ENCODE data around the gene AK1. TPM values are rescaled to one million over a fixed set of nuclear protein-coding genes. Genes with fewer than 3 reads are reported as not detected.

The AK1 gene
- polyA plus RNA-seq, 3 donors from 2014 or later: 0.12 to 1.0 TPM; not detected in 1

DNA sequence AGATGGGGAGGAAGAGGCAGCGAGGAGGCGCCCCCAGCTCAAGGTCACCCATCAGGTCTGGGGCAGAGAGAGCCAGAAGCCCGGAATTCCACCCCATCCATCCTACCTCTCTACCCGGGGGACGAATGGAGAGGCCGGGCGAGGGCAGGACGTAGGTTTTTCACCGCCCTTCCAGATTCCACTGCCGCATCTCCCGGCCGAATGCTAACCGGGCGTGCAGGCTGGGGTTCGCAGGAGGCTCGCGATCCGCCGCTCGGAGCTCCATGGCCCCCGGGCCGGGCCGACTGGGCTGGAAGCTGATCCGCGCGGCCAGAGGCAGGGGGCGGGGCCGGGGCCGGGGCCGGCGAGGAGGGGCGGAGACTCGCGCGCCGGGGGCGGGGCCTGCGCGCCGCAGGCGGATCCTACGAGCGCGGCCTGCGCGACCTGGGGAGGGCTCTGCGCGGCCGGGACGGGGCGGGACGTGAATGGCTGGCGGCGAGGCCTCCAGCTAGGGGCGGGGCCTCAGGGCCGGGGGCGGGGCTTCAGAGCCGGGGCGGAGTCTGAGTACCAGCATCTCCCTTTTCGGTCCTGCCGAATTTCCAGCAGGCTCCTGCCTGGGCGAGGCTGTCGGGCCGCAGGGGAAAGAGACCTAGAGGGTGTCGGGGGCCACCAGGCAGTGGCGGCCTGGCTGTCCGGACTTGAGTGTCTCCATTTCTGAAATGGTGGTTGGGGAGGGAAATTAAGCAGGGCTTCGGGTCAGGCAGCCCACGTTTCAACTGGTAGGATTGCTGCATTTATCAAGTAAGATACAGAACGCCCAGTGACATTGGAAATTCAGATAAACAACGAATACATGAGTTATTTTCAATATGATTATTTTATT lies 39.5 kb upstream of the AK1 start, which contains the start of gene ST6GALNAC4:
Gene ST6GALNAC4, minus strand, starts transcription at position 322 of the 862 bp plus-strand sequence. CDS start 622 bp downstream, outside the sequence.
- Mint-ChIP-seq H3K9me3 (no peaks in the 10 kb centered on the region), H3K27ac (peak within 1 kb of the TSS in 5 of 6 donors; percentile 23 to 81 (median 64)), H3K4me1 (peaks cover 39 to 47% of the 10 kb centered on the region in 2 donors), H3K4me3 (peak within 1 kb of the TSS; percentile 76 to 82 (median 80)), H3K36me3 (peaks cover 0 to 12% (median 0%) of the 10 kb centered on the region in 3 donors), H3K27me3 (ENCODE audit: low read depth in 3 of 3) (peaks cover 5 to 6% (median 6%) of the 10 kb centered on the region in 3 donors)
- DNase-seq: peak; percentile 91 to 94 (median 94)

DNA sequence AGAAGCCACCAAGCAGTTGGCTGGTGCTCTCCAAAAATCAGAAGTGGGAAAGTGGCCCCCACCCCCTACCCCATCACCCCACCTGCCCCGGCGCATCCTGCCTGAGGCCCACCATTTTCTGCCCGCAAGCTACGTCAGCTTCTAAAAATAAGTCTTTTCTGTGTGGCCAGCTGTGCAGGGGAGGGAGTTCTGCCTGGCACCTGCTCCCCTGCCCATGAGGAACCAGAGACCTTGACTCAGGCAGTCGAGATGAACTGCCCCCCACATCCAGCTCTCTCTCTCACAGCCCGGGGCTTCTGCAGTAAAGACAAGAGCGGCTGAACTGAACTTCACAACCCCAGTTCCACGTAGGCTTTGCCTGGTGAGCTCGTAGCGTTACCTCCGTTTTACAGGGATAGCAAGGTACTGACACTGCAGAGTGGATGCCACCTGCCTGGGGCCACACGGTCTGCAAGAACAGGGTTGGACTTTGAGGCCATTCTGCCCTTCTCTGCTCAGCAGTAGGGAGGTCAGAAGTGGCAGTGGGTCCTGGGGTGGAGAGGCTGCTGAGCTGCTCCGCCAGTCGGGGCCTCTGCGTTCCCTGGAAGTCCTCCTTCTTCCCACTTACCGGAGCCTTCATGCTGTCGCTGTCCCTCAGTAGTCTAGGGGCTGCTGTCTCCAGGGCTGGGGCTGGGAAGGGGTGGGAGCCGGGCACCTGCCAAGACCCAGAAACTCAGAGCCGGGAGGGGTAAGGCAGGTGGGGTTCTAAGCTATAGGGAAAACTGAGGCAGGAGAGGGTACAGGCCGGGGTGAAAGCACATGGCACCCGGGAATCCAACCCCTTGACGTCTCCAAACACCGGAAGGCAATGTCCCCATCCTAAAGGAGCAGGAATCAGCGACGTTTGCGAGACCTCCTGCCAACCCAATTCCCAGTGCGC lies 38.6 kb upstream of the AK1 start:
- H3K27ac Mint-ChIP-seq: peak overlapping the region in 5 of 6 donors; percentile 8 to 81 (median 55)
- H3K4me3 Mint-ChIP-seq: peak overlapping the region; percentile 76 to 82 (median 80)
- peak in 1 of 3 donors; percentile 26 for DNase-seq
- no peaks in the 10 kb centered on the region for H3K9me3 Mint-ChIP-seq
- peaks cover 2 to 20% (median 2%) of the 10 kb centered on the region in 3 donors for H3K36me3 Mint-ChIP-seq
- H3K27me3 Mint-ChIP-seq (ENCODE audit: low read depth in 3 of 3): peaks cover 3 to 5% (median 3%) of the 10 kb centered on the region in 3 donors
- H3K4me1 Mint-ChIP-seq: peaks cover 39 to 43% of the 10 kb centered on the region in 2 donors

DNA sequence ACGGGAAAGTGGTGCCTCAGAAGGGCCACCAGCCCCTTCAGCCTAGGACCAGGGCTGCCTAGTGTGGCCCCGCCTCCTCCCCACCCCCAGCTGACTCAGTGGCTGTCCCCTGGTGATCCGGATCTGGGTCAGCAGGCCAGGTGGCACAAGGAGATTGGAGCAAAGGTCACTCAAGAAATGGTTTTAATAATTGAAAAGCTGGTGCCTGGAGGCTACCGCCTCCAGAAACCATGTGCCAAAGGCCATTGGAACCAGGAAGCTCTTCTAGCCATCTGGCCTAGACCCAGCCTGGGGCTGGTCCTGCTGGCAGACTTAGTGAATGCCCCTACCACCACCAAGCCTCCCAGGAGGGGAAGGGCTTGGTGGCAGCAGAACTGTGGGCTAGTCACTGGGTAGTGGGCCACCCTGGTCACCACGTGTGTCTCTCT lies 37.9 kb upstream of the AK1 start:
- Mint-ChIP-seq H3K4me1 (peaks cover 39 to 49% of the 10 kb centered on the region in 2 donors), H3K36me3 (peaks cover 8 to 25% (median 8%) of the 10 kb centered on the region in 3 donors), H3K4me3 (peak overlapping the region in 3 of 5 donors; percentile 78 to 82 (median 81)), H3K9me3 (no peaks in the 10 kb centered on the region), H3K27ac (peak overlapping the region in 4 of 6 donors; percentile 31 to 81 (median 66)), H3K27me3 (ENCODE audit: low read depth in 3 of 3) (peaks cover 2 to 3% (median 3%) of the 10 kb centered on the region in 3 donors)
- no peak for DNase-seq

DNA sequence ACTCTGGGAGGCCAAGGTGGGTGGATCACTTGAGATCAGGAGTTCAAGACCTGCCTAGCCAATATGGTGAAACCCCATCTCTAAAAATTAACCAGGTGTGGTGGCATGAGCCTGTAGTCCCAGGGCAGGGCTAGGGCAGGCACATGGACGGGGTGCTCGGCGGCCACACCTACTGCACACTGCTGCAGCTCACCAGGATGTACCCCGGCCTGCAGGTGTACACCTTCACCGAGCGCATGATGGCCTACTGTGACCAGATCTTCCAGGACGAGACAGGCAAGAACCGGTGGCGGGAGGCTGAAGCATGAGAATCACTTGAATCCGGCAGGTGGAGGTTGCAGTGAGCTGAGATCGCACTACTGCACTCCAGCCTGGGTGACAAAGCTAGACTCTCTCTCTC lies 36.2 kb upstream of the AK1 start:
- Mint-ChIP-seq H3K36me3 (peaks cover 8 to 25% (median 8%) of the 10 kb centered on the region in 3 donors), H3K4me3 (no peak overlapping the region), H3K27me3 (ENCODE audit: low read depth in 3 of 3) (peaks cover 0 to 3% (median under 1%) of the 10 kb centered on the region in 3 donors), H3K4me1 (peaks cover 31 to 37% of the 10 kb centered on the region in 2 donors), H3K9me3 (no peaks in the 10 kb centered on the region), H3K27ac (peak overlapping the region in 1 of 6 donors; percentile 26)
- no peak for DNase-seq

DNA sequence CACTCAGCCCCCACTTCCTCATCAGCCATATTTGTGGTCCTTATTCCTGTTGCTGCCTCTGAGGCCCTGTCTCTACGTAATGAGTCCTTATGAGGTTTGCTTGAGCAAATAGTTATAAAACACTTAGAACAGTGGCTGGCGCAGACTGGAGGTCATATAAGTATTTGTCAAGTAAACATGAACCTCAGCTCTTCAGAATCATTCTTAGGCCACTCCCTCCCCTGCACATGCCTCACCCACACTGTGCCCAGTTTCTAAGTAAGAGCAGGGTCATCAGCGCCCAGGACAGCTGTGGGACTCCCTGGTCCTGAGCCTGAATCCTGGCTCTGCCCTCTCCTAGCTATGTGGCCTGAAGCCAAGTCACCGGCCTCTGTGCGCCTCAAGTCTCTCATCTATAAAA lies 35.4 kb upstream of the AK1 start:
- peaks cover 23 to 29% of the 10 kb centered on the region in 2 donors for H3K4me1 Mint-ChIP-seq
- peak overlapping the region in 1 of 6 donors; percentile 11 for H3K27ac Mint-ChIP-seq
- H3K4me3 Mint-ChIP-seq: no peak overlapping the region
- peaks cover 8 to 25% (median 8%) of the 10 kb centered on the region in 3 donors for H3K36me3 Mint-ChIP-seq
- H3K27me3 Mint-ChIP-seq (ENCODE audit: low read depth in 3 of 3): peaks cover 0 to 2% (median 0%) of the 10 kb centered on the region in 3 donors
- DNase-seq: no peak
- no peaks in the 10 kb centered on the region for H3K9me3 Mint-ChIP-seq

DNA sequence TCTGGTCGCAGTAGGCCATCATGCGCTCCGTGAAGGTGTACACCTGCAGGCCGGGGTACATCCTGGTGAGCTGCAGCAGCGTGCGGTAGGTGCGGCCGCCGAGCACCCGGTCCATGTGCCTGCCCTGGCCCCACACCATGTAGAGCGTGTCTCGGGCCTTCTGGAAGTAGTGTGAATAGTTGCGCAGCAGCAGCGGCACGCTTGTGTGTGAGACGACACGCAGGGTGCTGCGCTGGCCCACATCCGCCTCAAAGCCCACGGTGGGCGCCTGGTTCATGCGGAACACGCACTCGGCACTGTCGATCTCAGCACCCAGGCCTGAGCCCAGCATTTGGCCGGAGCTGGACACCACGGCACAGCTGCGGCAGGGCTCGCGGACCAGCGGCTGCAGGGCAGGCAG lies 34.8 kb upstream of the AK1 start:
- H3K27me3 Mint-ChIP-seq (ENCODE audit: low read depth in 3 of 3): no peaks in the 10 kb centered on the region
- H3K4me3 Mint-ChIP-seq: no peak overlapping the region
- no peak for DNase-seq
- no peak overlapping the region for H3K27ac Mint-ChIP-seq
- peaks cover 8 to 25% (median 8%) of the 10 kb centered on the region in 3 donors for H3K36me3 Mint-ChIP-seq
- peaks cover 19 to 23% of the 10 kb centered on the region in 2 donors for H3K4me1 Mint-ChIP-seq
- H3K9me3 Mint-ChIP-seq: no peaks in the 10 kb centered on the region

DNA sequence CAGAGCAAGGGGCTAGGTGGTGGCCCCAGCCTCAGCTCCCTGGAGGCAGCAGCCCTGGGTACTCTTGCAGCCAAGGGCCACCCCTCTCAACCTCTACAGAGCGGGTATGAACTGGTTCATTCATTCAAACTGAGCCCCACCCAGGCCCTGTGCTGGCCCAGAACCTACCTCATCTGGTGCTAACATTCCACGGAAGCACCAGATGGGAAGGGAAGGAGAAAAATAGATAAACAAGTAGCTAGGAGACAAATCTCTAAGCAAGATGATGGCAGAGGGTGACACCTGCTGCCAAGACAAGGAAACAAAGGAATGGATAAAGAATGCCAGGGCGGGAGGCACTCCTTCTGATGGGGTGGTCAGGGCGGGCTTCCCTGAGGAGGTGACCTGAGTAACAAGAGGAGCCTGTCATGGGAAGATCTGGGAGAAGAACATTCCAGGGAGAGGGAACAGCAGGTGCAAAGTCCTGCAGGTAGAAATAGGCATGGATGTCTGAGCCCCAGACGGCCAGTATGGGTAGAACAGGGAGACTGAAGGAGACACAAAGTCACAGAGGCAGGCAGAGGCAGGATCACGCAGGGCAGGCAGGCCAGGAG lies 33.2 kb upstream of the AK1 start:
- no peak for DNase-seq
- Mint-ChIP-seq H3K4me1 (peaks cover 22 to 29% of the 10 kb centered on the region in 2 donors), H3K27me3 (ENCODE audit: low read depth in 3 of 3) (peaks cover 7 to 11% (median 9%) of the 10 kb centered on the region in 3 donors), H3K27ac (peak overlapping the region in 3 of 6 donors; percentile 1 to 78 (median 58)), H3K36me3 (peaks cover 8 to 25% (median 8%) of the 10 kb centered on the region in 3 donors), H3K4me3 (no peak overlapping the region), H3K9me3 (no peaks in the 10 kb centered on the region)

DNA sequence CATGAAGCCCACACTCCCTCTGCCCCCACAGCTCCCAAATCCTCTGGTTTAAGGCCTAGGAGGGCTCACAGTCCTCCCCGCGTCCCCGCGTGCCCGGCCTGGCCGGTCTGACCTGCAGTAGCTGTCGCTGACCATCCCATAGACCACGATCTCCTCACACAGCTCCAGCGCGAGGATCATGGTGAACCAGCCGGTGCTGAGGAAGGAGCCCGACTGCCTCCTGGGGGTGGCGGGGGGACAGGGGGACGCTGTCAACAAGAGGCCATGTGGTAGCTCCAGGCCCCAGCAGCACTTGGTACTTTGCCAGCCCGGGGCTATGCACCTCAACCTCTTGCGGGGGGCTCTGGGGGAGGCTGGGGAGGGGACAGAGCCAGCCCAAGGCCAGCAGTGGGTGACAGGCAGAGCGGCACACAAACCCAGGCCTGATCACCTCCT lies 32.4 kb upstream of the AK1 start:
- H3K4me1 Mint-ChIP-seq: peaks cover 26 to 31% of the 10 kb centered on the region in 2 donors
- H3K4me3 Mint-ChIP-seq: no peak overlapping the region
- peaks cover 10 to 18% (median 18%) of the 10 kb centered on the region in 3 donors for H3K27me3 Mint-ChIP-seq (ENCODE audit: low read depth in 3 of 3)
- DNase-seq: no peak
- H3K36me3 Mint-ChIP-seq: peaks cover 8 to 25% (median 8%) of the 10 kb centered on the region in 3 donors
- H3K9me3 Mint-ChIP-seq: no peaks in the 10 kb centered on the region
- peak overlapping the region in 5 of 6 donors; percentile 29 to 84 (median 55) for H3K27ac Mint-ChIP-seq

DNA sequence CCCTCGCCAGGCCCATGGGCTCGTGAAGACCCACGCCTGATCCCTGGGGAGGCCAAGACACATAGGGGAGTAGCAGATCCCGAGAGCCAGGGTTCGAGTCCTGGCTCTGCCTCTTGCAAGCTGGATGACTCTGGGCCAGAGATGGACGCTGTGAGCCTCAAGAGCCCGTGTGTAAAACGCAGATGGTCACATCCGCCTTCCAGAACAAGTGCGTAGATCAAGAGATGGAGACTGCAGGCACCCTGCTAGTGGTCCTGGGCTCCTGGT lies 31.1 kb upstream of the AK1 start:
- no peak for DNase-seq
- peaks cover 39 to 44% of the 10 kb centered on the region in 2 donors for H3K4me1 Mint-ChIP-seq
- peaks cover 8 to 21% (median 8%) of the 10 kb centered on the region in 3 donors for H3K36me3 Mint-ChIP-seq
- H3K27me3 Mint-ChIP-seq (ENCODE audit: low read depth in 3 of 3): peaks cover 15 to 25% (median 24%) of the 10 kb centered on the region in 3 donors
- no peaks in the 10 kb centered on the region for H3K9me3 Mint-ChIP-seq
- no peak overlapping the region for H3K4me3 Mint-ChIP-seq
- H3K27ac Mint-ChIP-seq: peak overlapping the region in 3 of 6 donors; percentile 35 to 99 (median 69)

DNA sequence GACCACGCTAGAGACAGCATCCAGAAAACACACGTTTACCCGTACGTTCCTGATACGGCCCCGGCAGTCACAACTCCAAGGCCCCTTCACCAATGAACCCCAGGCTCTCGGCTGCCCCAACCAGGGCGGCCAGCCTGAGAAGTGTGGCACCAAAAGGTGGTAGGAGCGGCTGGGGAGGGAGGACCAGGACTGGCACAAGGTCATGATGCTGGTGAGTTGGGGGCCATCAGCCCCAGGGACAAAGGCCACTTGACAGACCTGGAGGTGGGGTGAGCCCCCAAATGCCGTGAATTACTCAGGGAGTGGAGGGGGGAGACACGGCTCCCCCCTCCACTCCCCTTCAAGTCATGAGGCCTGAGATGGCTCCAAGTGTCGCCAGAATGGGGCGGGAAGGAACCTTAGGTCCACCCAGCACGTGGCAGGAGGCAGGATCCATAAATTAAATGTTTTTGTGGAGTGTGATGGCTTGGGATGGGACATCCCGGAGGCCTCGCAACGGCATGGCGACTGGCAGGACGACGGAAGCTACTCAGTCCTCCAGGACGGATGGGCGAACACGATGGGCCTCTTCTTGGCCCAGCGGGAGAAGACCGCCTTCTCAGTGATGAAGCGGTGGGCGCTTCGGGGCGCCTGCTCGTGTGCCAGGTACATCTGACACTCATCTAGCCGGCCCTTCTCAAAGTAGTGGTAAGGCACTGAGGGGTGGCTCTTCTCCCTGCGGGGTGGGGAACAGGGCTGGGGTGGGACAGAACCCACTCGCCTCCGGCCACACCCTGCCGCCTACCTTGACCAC lies 30.6 kb upstream of the AK1 start:
- Mint-ChIP-seq H3K4me3 (no peak overlapping the region), H3K4me1 (peaks cover 44 to 49% of the 10 kb centered on the region in 2 donors), H3K27ac (peak overlapping the region; percentile 99 to 100 (median 100)), H3K27me3 (ENCODE audit: low read depth in 3 of 3) (peaks cover 19 to 27% (median 27%) of the 10 kb centered on the region in 3 donors), H3K36me3 (peaks cover 8 to 20% (median 8%) of the 10 kb centered on the region in 3 donors), H3K9me3 (no peaks in the 10 kb centered on the region)
- DNase-seq: no peak

DNA sequence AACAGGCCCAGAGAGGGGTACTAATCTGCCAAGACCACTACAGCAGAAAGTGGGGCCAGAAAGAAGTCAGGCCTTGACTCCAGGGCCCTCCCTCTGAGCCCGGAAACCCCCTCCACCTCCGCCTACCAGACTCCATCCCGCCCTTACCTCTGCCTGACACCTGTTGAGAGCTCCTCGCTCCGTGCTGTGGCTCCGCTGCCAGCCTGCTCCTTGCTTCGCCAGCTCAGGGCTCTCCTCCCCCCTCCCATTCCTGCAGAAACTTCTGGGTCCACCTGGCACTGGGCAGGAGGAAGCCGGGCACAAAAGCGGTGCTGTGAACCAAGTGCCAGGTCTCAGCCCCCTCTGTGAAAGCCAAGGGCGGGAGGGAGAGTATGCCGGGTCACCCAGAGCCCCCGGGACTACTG lies 28.3 kb upstream of the AK1 start:
- Mint-ChIP-seq H3K36me3 (peaks cover 3 to 6% (median 3%) of the 10 kb centered on the region in 3 donors), H3K27ac (peak overlapping the region; percentile 99 to 100 (median 100)), H3K9me3 (no peaks in the 10 kb centered on the region), H3K4me1 (peaks cover 57 to 63% of the 10 kb centered on the region in 2 donors), H3K27me3 (ENCODE audit: low read depth in 3 of 3) (peaks cover 20 to 27% (median 27%) of the 10 kb centered on the region in 3 donors), H3K4me3 (peak overlapping the region; percentile 92 to 100 (median 94))
- peak; percentile 71 to 76 (median 75) for DNase-seq

DNA sequence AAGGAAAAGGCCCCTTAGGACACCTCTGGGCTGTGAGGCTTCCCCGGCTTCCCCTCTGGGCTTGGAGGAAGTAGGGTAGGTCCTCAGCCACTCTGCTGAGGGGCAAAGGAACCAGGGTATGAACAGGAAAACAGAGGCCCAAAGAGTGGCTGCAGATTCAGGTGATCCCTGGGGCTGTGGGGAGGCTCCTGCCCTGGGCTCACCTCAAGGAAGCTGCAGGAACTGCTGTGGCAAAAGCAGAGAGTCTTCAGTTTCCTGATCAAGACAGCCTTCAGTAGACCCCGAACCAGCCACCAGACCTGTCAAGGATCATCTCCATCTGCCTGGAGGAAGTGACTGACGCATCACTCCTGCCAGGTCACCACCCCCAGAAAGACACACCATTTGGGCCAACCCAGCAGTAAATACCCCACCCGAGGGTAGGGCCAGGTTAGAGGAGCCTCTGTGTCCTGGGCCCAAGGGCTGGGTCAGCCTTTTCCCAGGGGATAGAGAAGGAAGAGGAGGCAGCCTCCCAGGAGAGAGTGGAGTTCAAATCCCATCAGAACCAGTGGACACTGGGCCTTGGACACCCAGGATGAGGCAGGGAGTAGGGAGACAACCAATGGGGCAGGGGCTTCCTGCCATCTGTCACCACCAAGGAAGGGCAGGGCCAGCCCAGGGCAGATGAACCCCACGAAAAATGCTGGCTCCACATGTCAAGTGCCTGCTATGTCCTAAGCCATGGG lies 27.7 kb upstream of the AK1 start:
- Mint-ChIP-seq H3K4me1 (peaks cover 57 to 62% of the 10 kb centered on the region in 2 donors), H3K36me3 (peaks cover 0 to 3% (median 0%) of the 10 kb centered on the region in 3 donors), H3K4me3 (peak overlapping the region; percentile 92 to 100 (median 94)), H3K27ac (peak overlapping the region; percentile 99 to 100 (median 100)), H3K9me3 (no peaks in the 10 kb centered on the region), H3K27me3 (ENCODE audit: low read depth in 3 of 3) (peaks cover 20 to 27% (median 27%) of the 10 kb centered on the region in 3 donors)
- DNase-seq: peak; percentile 76 to 77 (median 76)
